HG03045 (cell line): ENCODE data around the gene CTDP1.

Experiments used
- ATAC-seq: cut with Tn5 transposase; IDR thresholded peaks from one replicate; pipeline ENCODE4 v1.9.1; 2021; ENCODE audit warnings: mild to moderate bottlenecking, moderate library complexity; ENCODE audit not compliant: unreplicated experiment

Gene CTDP1

DNA sequence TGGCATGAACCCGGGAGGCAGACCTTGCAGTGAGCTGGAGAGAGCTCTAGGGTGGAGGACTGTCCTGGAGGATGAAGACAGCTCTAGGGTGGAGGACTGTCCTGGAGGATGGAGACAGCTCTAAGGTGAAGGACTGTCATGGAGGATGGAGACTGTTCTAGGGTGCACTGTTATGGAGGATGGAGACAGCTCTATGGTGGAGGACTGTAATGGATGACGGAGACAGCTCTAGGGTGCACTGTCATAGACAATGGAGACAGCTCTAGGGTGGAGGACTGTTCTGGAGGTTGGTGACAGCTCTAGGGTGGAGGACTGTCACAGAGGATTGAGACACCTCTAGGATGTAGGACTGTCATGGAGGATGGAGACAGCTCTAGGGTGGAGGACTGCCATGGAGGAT, 97.1 kb downstream of the CTDP1 start:
- no peak for ATAC-seq

DNA sequence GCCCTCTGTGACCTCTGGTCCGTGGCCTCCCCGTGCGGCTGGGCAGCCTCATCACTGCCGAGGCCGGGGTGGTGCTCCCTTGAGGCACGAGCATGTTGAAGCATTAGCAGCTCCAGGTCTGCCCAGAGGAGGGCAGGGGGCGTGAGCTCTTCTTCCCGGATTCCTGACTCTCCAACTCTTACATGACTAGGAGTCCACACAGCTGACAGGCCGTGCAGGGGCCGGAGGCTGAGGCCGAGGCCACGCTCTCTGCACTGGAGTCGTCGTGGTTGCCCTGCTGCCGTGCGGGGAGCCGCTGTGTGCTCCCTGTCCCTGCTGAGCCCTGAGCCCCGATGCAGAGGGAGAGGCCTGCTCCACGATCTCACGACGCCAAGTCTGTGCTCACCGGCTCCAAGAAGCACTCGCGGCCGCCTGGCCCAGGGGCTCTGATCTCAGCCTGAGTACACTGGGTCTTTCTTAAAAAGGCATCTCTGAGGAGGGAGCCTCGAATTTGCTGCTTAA, 98.7 kb downstream of the CTDP1 start:
- ATAC-seq: no peak

DNA sequence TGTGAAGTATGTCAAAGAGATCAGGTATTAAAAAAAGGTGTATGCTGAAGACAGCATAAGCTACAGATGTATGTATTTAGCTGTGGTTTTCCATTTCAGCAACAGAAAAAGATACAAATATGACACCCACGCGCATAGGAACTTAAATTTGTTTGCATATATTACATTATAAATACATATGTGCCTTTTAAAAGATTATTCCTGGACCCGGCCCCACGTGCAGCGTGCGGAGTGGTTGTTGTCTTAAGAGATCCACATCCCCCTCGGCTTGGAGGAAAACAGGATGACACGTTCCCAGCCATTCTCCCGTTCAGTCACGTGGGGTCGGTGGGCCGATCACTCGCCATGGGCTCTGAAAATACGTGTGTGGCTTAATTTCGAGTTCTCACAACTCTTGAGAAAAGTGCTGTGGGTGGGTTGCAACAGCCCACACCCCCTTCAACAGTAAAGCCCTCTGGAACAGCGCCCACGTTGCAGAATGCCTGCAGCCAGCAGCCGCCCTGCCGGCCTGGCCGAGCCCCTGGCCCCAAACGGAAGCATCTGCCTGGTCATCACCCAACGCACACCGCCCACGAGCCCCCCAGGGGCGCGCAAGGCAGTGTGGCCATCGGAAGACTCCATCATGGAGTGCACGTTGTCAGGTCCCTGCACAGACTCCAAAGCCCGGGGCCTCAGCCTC, 99.6 kb downstream of the CTDP1 start:
- ATAC-seq: no peak

DNA sequence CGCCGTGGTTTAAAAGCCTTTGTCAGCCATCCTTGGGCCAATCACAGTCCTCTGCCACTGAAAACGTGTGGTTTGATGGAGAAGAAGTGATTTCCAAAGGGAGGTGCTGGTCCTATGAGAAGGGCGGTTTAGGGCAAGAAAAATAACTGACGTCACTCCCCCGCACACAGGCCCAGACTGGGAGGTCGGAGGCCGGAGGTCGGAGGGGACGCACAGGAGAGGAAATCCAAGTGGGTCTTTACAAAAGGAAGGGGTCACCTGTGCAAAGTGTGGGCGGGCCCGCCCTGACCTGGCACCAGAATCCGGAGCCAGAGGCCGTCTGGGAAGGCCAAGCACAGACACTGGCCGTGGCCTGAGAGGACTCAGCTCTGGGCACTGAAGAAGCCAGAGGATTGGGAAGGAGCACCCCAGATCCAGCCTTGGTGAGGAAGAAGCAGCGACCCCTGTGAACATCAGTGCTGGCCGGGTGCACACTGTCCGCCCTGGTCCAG, 100.1 kb downstream of the CTDP1 start:
- ATAC-seq: no peak

DNA sequence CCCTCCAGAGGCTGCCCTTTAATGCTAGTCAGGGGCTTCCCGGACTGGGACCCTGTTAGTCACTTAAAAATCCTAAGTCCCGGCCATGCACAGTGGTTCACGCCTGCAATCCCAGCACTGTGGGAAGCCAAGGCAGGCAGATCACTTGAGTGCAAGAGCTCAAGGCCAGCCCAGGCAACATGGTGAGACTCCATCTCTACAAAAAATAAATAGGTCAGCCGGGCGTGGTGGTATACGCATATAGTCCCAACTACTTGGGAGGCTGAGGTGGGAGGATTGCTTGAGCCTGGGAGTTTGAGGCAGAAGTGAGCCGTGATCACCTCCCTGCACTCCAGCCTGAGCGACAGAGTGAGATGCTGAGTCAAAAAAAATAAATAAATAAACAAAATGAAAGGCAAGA, 100.9 kb downstream of the CTDP1 start:
- no peak for ATAC-seq

DNA sequence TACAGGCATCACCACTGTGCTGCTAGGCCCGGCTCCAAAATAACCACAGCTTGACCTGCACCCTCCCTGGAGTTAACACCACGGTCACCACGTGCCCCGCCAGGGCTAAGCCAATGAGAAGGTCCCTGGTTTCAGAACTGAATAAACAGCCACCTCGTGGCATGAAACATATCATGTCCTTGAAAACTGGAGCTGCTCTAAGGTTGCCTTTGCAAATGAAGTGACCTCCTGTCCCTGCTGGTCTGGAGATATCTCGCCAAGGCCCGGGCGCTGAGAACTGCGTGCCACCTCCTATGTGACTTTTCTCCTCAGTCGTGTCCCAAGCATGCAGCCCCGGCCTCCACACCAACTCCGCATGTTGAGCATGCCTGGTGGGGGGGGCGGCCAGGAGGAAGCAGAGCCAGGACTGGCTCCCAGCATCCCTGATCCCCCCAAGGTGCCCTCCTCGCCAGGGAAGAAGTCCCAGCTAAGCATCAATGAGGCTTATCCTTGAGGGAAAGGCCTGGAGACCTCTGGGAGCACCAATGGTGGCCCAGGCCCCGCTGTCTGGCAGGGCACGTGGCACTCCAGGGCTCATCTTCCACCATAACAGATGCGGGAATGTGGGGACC, 101.8 kb downstream of the CTDP1 start:
- no peak for ATAC-seq

DNA sequence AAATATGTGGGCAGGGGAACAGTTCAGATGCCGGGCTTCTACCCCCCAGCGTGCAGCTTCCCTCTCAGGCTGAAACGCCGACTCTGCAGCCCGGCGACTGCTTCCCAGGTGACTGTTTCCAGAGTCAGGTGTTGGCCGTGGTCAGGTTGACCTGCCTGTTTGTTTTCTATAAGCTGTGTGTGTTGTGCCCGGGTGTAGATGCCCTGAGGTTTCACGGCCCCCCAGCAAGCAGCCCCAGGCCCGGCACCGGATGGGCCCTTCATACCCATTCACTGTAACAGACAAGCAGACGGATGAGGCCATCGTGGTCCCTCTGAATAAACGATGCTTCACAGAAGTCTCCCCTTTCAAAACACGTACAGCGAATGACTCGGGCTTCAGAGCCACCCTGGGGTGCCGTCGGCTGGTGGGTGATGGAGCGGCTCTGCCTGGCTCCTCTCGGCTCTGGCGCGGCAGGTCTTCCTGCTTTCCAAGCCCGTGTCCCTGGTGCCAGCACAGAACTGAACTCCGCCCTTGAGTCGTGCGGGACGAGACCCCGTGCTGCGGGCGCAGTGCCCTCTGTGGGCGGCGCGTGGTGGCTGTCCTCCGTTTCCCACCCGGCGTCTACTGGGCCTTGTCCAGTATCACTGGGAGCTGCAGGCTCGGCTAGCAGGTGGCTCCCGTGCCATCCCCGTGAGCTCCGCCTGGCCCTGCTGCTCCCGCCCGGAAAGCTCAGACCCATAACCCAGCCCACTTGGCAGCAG, 103.1 kb downstream of the CTDP1 start:
- ATAC-seq: no peak

DNA sequence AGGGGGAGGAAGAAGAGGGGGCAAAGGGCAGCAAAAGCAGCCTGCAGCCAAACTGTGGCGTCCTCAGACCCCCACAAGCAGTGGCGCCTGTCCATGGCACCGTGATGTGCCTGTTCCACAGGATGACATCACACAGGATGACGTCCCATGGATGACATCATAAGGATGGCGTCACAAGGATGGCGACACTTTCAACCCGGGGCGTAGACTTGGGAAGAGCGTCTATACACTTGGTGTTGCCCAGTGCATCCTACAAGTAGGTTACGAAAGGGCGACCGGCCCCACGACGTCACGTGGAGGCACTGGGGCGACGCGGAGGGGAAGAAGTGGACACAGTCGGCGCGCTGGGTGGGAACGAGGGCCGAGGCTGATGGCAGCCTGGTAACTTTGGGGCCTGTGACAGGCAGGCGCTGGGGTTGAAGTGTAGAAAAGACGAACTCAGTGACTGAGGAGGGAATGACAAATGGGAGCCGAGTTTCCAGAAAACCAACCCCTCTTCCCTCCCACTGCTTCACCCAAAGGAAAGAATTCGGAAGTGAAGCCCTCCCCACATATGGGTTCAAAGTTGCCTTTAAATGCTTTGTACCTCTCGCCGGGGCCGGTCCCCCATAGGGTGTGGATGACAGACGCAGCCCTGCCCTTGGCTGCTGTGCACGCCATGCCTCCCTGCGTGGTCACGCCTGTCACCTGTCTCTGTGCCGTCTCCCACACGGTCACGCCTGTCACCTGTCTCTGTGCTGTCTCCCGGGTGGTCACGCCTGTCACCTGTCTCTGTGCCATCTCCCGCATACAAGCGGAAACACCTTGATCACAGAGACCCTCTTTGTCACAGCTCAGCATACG, 104.7 kb downstream of the CTDP1 start:
- ATAC-seq: no peak

DNA sequence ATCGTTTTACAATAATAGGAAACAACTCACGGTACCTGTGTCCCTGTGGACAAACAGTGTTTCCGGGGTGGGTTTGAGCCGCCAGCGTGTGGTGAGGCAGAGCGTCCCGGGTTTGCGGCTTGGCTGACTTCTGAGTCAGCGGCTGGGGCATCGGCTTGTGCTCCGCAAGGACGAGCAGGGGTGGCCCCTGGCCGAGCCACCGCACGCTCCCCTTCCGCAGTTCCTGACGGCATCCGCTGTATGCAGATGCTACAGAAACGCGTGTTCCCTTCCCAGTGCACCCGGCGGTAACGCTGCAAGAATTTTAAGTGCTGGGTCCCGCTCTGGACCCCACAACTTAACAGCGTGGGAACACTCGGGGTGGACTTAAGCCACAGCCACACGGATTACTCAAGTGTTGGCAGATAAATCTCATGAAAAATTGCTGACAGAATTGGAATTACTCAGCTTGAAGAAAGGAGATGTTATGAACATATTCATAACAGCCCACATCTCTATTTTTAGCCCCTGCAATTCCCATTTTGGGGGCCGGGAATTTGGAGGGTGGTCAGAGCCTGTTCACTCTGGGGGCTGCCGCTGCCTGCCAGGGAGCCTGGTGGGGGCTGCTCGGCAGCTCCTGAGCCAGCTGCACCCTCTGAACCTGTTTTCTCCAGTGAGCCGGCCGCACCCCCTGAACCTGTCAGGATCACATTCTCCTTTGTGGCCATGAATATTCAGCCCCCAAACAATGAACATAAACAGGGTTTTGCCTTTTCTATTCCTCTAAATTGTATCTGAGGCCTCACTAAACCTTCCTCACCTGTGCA, 105.6 kb downstream of the CTDP1 start:
- ATAC-seq: no peak

DNA sequence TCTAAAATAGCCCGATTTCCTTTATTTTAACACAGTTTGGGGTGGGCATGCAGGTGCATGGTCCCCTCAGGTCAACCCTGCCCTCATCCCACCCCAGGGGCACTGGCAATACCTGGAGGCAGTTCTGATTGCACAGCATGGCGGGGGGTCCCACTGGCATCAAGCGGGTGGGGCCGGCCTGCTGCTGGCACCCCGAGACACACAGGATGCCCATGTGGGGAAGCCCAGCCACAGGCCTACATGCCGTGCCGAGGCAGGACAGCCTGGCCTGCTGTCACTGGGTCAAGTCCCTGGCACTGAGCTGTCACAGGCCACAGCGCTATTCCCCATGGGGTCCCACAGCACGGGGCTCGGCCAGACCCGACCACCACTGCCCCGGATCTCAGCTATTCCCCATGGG, 106.2 kb downstream of the CTDP1 start:
- no peak for ATAC-seq

DNA sequence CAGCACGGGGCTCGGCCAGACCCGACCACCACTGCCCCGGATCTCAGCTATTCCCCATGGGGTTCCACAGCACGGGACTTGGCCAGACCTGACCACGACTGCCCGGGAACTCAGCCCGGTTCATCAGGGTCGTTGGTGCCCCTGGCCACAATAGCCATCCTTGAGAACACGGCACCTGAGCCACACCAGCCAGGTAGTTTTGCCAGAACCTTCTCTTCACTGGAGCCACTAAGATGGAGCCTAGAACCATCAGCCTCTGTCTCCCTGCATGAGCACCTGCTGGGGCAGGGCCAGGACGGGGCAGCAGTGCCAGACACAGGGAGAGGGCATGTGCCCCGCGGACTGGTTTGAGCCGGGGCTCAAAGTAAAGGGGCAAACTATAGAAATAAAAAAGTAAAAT, 106.7 kb downstream of the CTDP1 start:
- no peak for ATAC-seq

DNA sequence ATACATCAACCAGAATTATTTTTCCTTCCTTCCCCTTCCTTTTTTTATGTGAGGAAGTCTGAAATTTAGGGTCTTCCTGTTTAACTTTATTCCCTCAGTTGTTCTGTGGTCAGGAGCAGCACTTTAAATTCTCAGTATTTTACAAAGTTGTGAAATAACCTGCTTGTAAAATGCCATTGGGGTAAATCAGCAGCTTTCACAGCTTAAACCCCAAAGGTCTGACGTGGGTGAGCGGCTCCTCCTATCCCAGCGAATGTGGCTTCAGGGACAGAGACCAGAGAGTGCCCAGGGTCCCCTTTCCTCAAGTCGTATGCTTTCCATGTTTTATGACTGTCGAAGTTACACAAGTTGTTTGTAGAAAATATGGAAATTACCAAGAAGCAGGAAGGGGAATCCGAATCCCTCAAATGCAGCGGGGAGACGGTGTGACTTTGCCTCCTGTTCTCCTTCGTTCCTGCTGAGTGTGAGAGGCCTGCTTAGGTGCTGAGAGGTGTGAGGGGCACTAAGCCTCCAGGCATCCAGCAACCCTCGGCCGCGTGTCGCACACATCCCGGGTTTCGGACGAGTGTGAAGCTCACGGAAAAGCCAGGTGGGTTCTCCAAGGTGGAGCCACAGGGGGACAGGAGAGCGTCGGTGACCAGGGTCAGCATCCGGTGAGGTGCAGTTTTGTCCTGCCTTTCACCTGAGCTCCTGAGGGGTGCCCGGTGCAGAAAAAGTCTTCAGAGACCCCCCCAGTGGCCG, 107.4 kb downstream of the CTDP1 start:
- ATAC-seq: no peak

DNA sequence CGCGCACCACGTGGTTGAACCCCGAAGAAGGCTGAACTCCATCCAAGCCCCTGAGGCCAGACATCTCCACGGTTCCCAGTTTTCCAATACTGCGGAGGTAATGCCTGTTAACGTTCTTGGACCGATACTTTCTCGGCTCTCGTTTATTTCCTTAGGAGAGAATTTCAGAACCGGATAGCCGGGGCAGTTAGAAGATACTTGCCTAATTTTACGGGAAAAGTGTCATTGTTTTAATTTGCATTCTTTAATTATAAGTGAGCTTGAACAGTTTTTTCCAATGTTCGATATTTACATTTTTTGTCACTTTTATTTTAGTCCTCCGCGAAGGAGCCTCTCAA, 107.9 kb downstream of the CTDP1 start:
- ATAC-seq: no peak

DNA sequence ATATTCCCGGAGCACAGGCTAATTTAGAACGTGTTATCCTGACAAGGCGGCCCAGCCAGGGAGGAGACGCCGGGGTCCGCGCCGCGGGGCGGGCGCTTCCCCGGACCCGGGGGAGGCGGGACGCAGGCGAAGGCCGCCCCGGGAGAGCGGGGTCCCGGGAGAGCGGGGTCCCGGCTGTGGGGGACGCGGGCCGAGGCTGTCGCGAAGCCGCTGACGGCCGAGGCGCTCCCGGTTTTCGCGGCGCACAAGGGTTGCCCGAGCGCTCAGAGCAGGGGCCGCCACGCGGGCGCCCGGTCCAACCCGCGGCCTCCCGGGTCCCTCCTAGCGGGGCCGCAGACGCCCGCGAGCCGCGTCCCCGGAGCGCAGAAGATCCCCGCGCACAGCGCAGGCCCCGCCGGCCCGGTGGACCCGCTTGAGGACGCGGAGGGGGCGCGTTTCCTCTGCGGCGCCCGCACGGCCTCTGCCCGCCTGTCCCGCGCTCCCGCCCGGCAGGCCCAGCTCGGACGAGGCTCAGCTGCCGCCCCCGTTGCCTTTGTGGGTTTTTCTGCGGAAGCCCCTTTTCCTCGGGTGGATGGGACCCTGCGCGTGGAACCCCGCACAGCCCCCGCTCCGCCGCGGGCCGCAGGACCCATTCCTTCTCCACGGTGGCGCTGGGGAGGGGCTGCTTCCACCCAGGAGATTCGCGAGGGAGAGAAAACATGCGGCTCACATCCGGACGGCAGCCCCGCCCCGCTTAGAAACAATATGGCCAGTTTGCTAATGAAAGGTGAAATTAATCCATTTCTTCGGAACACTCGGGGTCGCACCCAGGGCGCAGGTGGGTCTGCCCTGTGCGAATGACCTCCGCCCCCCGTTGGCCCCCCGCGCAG, 108.5 kb downstream of the CTDP1 start:
- no peak for ATAC-seq

DNA sequence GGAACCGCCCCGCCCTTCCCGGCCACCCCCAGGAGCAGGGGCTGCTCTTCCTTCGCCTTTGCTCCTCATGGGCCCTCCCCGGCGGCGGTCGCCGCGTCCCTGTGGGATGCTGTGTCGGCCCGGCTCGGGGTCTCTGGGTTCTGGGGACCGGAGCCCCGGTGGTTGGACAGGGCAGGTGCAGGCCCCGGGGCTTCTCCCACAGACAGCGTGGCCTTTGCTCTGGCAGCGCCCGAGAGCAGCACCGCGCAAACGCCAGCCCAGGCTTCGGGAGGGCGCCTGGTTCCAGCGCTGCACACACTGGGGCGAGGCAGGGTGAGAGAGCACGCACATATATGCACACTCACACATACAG, 109.1 kb downstream of the CTDP1 start:
- ATAC-seq: no peak

DNA sequence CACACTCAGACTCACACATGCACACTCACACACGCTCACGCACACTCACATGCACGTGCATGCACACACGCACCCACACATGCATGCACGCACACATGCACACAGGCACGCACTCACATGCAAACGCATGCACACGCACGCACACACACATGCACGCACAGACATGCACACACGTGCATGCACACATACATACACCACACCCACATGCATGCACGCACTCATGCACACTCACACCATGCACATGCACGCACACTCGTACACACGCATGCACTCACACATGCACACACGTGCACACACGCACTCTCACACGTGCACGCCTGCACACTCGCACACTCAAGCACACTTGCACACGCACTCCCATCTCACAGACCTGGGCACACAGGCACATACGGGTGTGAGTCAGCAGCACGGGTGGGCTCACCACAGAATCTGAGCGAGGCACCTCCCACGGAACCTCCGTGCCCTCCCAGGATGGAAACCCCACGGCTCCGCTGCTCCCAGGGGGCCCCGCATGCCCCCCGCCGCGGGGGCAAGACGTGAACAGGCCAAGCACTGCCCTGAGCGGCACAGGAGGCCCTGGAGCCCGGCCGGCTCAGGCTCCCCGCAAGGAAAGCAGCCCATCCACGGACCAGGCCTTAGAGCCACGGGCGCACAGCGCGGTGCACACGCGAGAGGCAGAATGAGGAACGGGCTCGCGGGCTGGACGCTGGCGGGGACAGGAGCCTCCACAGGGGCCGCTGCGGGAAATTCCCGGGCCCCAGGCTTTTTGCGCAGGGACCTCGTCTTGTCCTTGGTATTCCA, 109.7 kb downstream of the CTDP1 start:
- ATAC-seq: no peak

DNA sequence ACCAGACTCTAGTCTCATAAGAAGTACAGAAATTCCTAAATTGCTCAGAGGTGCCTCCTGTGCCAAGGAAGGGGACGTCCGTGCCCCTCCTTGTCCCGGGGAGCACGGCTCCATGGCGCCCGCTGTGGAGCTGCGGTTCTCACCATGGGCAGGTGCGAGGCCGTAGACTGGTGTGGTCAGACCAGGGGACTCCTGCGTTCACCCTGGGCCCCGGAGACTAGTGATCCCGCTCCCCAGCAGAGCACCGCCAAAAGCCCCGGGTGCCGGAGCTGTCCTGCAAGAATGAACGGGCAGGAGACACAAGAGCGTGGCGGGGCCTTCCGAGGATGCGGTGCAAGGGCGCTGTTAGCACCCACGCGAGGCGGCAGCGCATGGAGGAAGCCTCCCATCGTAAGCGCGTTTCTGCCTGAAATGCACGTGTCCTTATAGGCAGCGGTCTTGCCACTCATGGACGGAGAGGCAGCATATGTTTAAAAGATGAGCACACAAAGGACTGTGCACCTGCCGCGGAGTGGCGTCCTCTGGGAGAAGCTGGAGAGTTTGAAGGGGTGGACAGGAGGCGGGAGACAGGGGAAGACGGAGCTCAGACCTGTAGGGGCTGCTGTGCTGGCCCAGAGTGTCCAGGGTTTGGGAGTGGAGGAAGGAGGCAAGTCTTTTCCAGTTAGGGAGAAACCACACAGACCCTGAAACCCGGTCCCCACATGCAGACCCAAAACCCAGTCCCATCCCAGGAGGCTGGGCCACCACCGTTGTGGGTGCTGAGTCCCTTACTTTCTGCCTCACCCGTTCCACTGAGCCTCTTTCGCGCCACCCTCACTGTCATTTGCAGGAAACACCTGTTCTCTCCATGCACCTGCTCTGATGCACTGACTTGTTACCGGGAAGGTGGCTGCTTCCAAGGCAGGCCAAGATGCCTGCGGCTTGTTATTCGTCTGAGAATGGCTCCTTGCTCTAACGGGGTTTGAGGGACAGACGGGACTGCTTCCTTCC, 110.6 kb downstream of the CTDP1 start:
- ATAC-seq: no peak
